K562 (cell line): ENCODE measurements around the gene NAPB.

Source experiments
- CTCF ChIP-seq, 3 experiments: IDR thresholded peaks in 2 of 3; conservative IDR thresholded peaks in 1 of 3; 2 replicates each; pipeline ENCODE4 v1.5.1; 2011 to 2012; ENCODE audit warnings: low read length in 3 of 3, mild to moderate bottlenecking in 3 of 3, control low read depth in 2 of 3, improper control_type of control experiment in 1 of 3, inconsistent platforms in 1 of 3, low read depth in 1 of 3, mixed read lengths in 1 of 3, moderate library complexity in 1 of 3; ENCODE audit not compliant: insufficient read depth in 2 of 3
- EZH2 ChIP-seq: IDR thresholded peaks from 2 replicates; pipeline ENCODE4 v1.6.1; 2012; ENCODE audit warnings: low read depth, mild to moderate bottlenecking, inconsistent platforms, low read length, borderline replicate concordance
- GATAD2A ChIP-seq: fragments of 450-650 bp; IDR thresholded peaks from 2 replicates; pipeline ENCODE4 v1.6.1; 2017
- POU5F1 ChIP-seq: fragments of 150-350 bp; IDR thresholded peaks from 2 replicates; pipeline ENCODE4 v1.6.1; 2014; ENCODE audit warnings: borderline replicate concordance, low read length, low read depth, mild to moderate bottlenecking; ENCODE audit not compliant: partially characterized antibody
- TAF1 ChIP-seq: IDR thresholded peaks from 2 replicates; pipeline ENCODE4 v1.6.1; 2011; ENCODE audit warnings: mild to moderate bottlenecking, low read length, moderate library complexity; ENCODE audit not compliant: insufficient read depth, control insufficient read depth, severe bottlenecking; ENCODE audit errors: extremely low read depth
- THRA ChIP-seq: fragments of 450-650 bp; IDR thresholded peaks from 2 replicates; pipeline ENCODE4 v1.6.1; 2017; ENCODE audit warnings: mild to moderate bottlenecking, moderate library complexity

- TF ChIP-seq GATAD2A (no peak), EZH2 (no peak), CTCF (IDR thresholded peaks at IDR 0.05 in 2 of 3, conservative IDR thresholded peaks at IDR 0.05 in 1 of 3; ENCODE audit: insufficient read depth in 2 of 3, low read depth in 1 of 3, low read length in 3 of 3) (no peak), TAF1 (no peak), POU5F1 (no peak), THRA (no peak)
Observed at GRCh38 chr20:23379772-23380171, 41.5 kb downstream of the NAPB start.
